K562 (cell line): ENCODE results near the gene ZNF618. TPM values are rescaled to one million over a fixed set of nuclear protein-coding genes. Genes with fewer than 3 reads are reported as not detected.

Source experiments
- CTCF ChIP-seq, 3 experiments: IDR thresholded peaks in 2 of 3; conservative IDR thresholded peaks in 1 of 3; 2 replicates each; pipeline ENCODE4 v1.5.1; 2011 to 2012; ENCODE audit warnings: low read length in 3 of 3, mild to moderate bottlenecking in 3 of 3, control low read depth in 2 of 3, improper control_type of control experiment in 1 of 3, inconsistent platforms in 1 of 3, low read depth in 1 of 3, mixed read lengths in 1 of 3, moderate library complexity in 1 of 3; ENCODE audit not compliant: insufficient read depth in 2 of 3
- LARP7 ChIP-seq: fragments of 450-650 bp; IDR thresholded peaks from 2 replicates; pipeline ENCODE4 v1.6.1; 2016
- RAD21 ChIP-seq, 2 experiments: fragments of 250-450 bp in 1 of 2; fragments of 450-650 bp in 1 of 2; sonication (Bioruptor Pico) in 1 of 2; formaldehyde crosslinking in 1 of 2; IDR thresholded peaks in 1 of 2; conservative IDR thresholded peaks in 1 of 2; 2 replicates each; pipeline versions ENCODE4 v1.4.0 to v1.8.0; 2020 to 2022; ENCODE audit warnings: mild to moderate bottlenecking in 2 of 2, moderate library complexity in 1 of 2
- SFPQ ChIP-seq: fragments of 200-400 bp; formaldehyde crosslinking; IDR thresholded peaks from 2 replicates; pipeline ENCODE4 v1.6.1; 2017; ENCODE audit warnings: mild to moderate bottlenecking, low read depth, low read length, moderate library complexity
- ZFP36 ChIP-seq: fragments of 150-350 bp; IDR thresholded peaks from 2 replicates; pipeline ENCODE4 v1.6.1; 2018; ENCODE audit warnings: low read length, low read depth; ENCODE audit not compliant: partially characterized antibody
- ZNF24 ChIP-seq: fragments of 450-650 bp; IDR thresholded peaks from 2 replicates; pipeline ENCODE4 v1.6.1; 2016
- ZNF583 ChIP-seq: fragments of 250-450 bp; sonication (Bioruptor Pico); IDR thresholded peaks from 2 replicates; pipeline ENCODE4 v1.4.0; 2020
- ZNF717 ChIP-seq: fragments of 250-450 bp; sonication (Bioruptor Pico); IDR thresholded peaks from 2 replicates; pipeline ENCODE4 v1.5.0; 2021
- polyA plus RNA-seq, 8 experiments: library from polyadenylated mRNA; depleted of rRNA in 4 of 8; stranded (reverse) in 5 of 8; unstranded in 3 of 8; fragments of >200 nt; fragmentation: Nextera tagmentation in 2 of 8; fragmentation: Illumina TruSeq in 1 of 8; extraction: Ambion mirVana in 2 of 8; extraction: Trizol in 1 of 8; gene quantifications; 2 replicates each; pipeline versions ENCODE4 v1.2.1 to v1.2.3, GENCODE V29; 2011 to 2014; ENCODE audit warnings: inconsistent platforms in 1 of 8, missing spikeins in 1 of 8
- total RNA-seq, 7 experiments: library from RNA; depleted of rRNA in 6 of 7; stranded (reverse); fragments of >200 nt in 6 of 7; fragmentation: Illumina TruSeq in 2 of 7; extraction: Trizol in 2 of 7; gene quantifications; 2 replicates each; pipeline versions ENCODE4 v1.2.1 to v1.2.3, GENCODE V29; 2011 to 2021; ENCODE audit warnings: low replicate concordance in 1 of 7

The ZNF618 gene
- total and polyA plus RNA-seq, 9 of the 15 experiments (the other 6 are each of a cell fraction or from before 2014, with no cell fraction given), result 0.08 to 13.7 (median 3.4) TPM

- TF ChIP-seq ZNF583, result no peak
- no peak for TF ChIP-seq LARP7
- TF ChIP-seq RAD21 (CRISPR knock-in tag; conservative IDR thresholded peaks at IDR 0.05 in 1 of 2, IDR thresholded peaks at IDR 0.05 in 1 of 2), result peak in 1 of 2 experiments; percentile 55; a peak in 2 of 4 replicates
- peak; percentile 51 to 59 (median 59); a peak in 5 of 6 replicates for TF ChIP-seq CTCF (IDR thresholded peaks at IDR 0.05 in 2 of 3, conservative IDR thresholded peaks at IDR 0.05 in 1 of 3; ENCODE audit: insufficient read depth in 2 of 3, low read depth in 1 of 3, low read length in 3 of 3)
- TF ChIP-seq SFPQ, result no peak
- TF ChIP-seq ZFP36, result no peak
- no peak for TF ChIP-seq ZNF24
- no peak for TF ChIP-seq ZNF717 (CRISPR knock-in tag)
Measured at GRCh38 chr9:114033397-114034103, 157.4 kb downstream of the ZNF618 start (continued).
